DMS114 treated with DMSO at 0.1 percent for 48 hours (cell line): Measurements from ENCODE around the gene SLC5A10.
"Not testable (repeated sequence)": the region's sequence is repeated elsewhere in the genome, so short reads cannot be mapped to it uniquely, and the experiment has no call there.

ENCODE experiments used
- DNase-seq: peaks from one replicate; lab custom pipeline; 2025; ENCODE audit not compliant: unreplicated experiment; lab: John Stamatoyannopoulos, UW

Gene SLC5A10

GRCh38 chr17:19037547-19037946 lies 85.6 kb downstream of the SLC5A10 start:
- DNase-seq: not testable (repeated sequence)

GRCh38 chr17:19038007-19038406 lies 86.0 kb downstream of the SLC5A10 start:
- not testable (repeated sequence) for DNase-seq

GRCh38 chr17:19038730-19039129 lies 86.8 kb downstream of the SLC5A10 start:
- not testable (repeated sequence) for DNase-seq

GRCh38 chr17:19040350-19040749 lies 88.4 kb downstream of the SLC5A10 start:
- not testable (repeated sequence) for DNase-seq

GRCh38 chr17:19041871-19042270 lies 89.9 kb downstream of the SLC5A10 start:
- not testable (repeated sequence) for DNase-seq

GRCh38 chr17:19042369-19042768 lies 90.4 kb downstream of the SLC5A10 start:
- not testable (repeated sequence) for DNase-seq

GRCh38 chr17:19043032-19043431 lies 91.1 kb downstream of the SLC5A10 start:
- DNase-seq: not testable (repeated sequence)

- not testable (repeated sequence) for DNase-seq
Measured at GRCh38 chr17:19044643-19045042, 92.7 kb downstream of the SLC5A10 start.

- DNase-seq: not testable (repeated sequence)
Measured at GRCh38 chr17:19046782-19047375, 94.9 kb downstream of the SLC5A10 start, which contains the start of gene GRAP. GRAP (minus strand) TSS chr17:19046957; CDS start chr17:19046926, 31 bp downstream.

GRCh38 chr17:19047510-19047909 lies 95.5 kb downstream of the SLC5A10 start:
- DNase-seq: not testable (repeated sequence)

- DNase-seq: not testable (repeated sequence)
Measured at GRCh38 chr17:19048826-19049225, 96.9 kb downstream of the SLC5A10 start.

GRCh38 chr17:19055447-19055846 lies 103.5 kb downstream of the SLC5A10 start:
- DNase-seq: not testable (repeated sequence)

GRCh38 chr17:19062009-19062717 lies 110.2 kb downstream of the SLC5A10 start:
- DNase-seq: not testable (repeated sequence)

GRCh38 chr17:19062718-19063325 lies 110.9 kb downstream of the SLC5A10 start:
- not testable (repeated sequence) for DNase-seq

GRCh38 chr17:19063326-19063956 lies 111.5 kb downstream of the SLC5A10 start:
- DNase-seq: not testable (repeated sequence)

- not testable (repeated sequence) for DNase-seq
Measured at GRCh38 chr17:19064378-19064777, 112.4 kb downstream of the SLC5A10 start.

- not testable (repeated sequence) for DNase-seq
Measured at GRCh38 chr17:19070318-19071168, 118.6 kb downstream of the SLC5A10 start.
